Prostate gland (tissue), 2 donors: Measurements from ENCODE around the gene FAM217A. TPM values are rescaled to one million over a fixed set of nuclear protein-coding genes. Genes with fewer than 3 reads are reported as not detected.
"Not testable (repeated sequence)": the region's sequence is repeated elsewhere in the genome, so short reads cannot be mapped to it uniquely, and the experiment has no call there.

ENCODE experiments used
- DNase-seq: peaks from one replicate; pipeline ENCODE4 v3.0.0-alpha.2; 2019; ENCODE audit warnings: low spot score
- H3K27ac ChIP-seq, 2 donors: fragments of 200-600 bp; sonication (generic); 2 replicates each; pipeline ENCODE4 v1.5.1; 2017 to 2019
- H3K27me3 ChIP-seq: fragments of 200-600 bp; sonication (generic); replicated peaks from 2 replicates; pipeline ENCODE4 v1.5.1; 2019; ENCODE audit not compliant: insufficient read depth
- H3K36me3 ChIP-seq, 2 donors: fragments of 200-600 bp; sonication (generic); 1 replicate in 1 of 2; 2 replicates in 1 of 2; pipeline versions ENCODE4 v1.5.1 to v1.8.1; 2017 to 2019
- H3K4me1 ChIP-seq: fragments of 200-600 bp; sonication (generic); replicated peaks from 2 replicates; pipeline ENCODE4 v1.5.1; 2019
- H3K4me3 ChIP-seq, 2 donors: fragments of 200-600 bp; sonication (generic); 2 replicates each; pipeline ENCODE4 v1.5.1; 2017 to 2019
- H3K9me3 ChIP-seq: fragments of 200-600 bp; sonication (generic); 2 replicates; pipeline ENCODE4 v1.5.1; 2017
- POLR2A ChIP-seq: fragments of 450-650 bp; IDR thresholded peaks from one replicate; pipeline ENCODE4 v1.6.1; 2016; ENCODE audit warnings: antibody characterized with exemption, mild to moderate bottlenecking
- POLR2AphosphoS5 ChIP-seq: sonication (generic); formaldehyde crosslinking; IDR thresholded peaks from one replicate; pipeline ENCODE4 v1.6.1; 2017; ENCODE audit warnings: antibody characterized with exemption
- WGBS: methylation state at CpG from one replicate; pipeline ENCODE4 v1.1.5; 2018; 5-methylcytosine and 5-hydroxymethylcytosine counted together
- intact Hi-C: fragments of 100-400 bp; cut with DNase I; formaldehyde crosslinking; loops from one replicate; pipeline ENCODE4 v1.14.2; 2022
- total RNA-seq, 2 donors: library from RNA; depleted of rRNA; stranded (reverse); fragments of >200 nt; gene quantifications; one replicate each; pipeline ENCODE4 v1.1.0, GENCODE V29; 2016
- TF ChIP-seq, protein P1 (sequence below), 4 experiments: fragments of 200-600 bp in 2 of 4; fragments of 450-650 bp in 2 of 4; sonication (generic) in 2 of 4; IDR thresholded peaks; 1 replicate in 3 of 4; 2 replicates in 1 of 4; pipeline ENCODE4 v1.5.1; 2016 to 2019; ENCODE audit warnings: antibody characterized with exemption in 4 of 4, mild to moderate bottlenecking in 2 of 4, moderate library complexity in 2 of 4

The FAM217A gene
- total RNA-seq, 2 donors from 2014 or later, result 1.7 TPM; not detected in 1

- DNase-seq, result no peak
- Histone ChIP-seq H3K27ac (no peak overlapping the region), H3K27me3 (no peaks in the 10 kb centered on the region), H3K4me3 (no peak overlapping the region), H3K36me3 (no peaks in the 10 kb centered on the region), H3K4me1 (peaks cover 7% of the 10 kb centered on the region), H3K9me3 (no peaks in the 10 kb centered on the region)
- intact Hi-C loops, result no loop called here
- WGBS, result 52% methylated on average over 3 of the region's 3 CpGs
- TF ChIP-seq POLR2A, result no peak
- TF ChIP-seq, protein P1, sequence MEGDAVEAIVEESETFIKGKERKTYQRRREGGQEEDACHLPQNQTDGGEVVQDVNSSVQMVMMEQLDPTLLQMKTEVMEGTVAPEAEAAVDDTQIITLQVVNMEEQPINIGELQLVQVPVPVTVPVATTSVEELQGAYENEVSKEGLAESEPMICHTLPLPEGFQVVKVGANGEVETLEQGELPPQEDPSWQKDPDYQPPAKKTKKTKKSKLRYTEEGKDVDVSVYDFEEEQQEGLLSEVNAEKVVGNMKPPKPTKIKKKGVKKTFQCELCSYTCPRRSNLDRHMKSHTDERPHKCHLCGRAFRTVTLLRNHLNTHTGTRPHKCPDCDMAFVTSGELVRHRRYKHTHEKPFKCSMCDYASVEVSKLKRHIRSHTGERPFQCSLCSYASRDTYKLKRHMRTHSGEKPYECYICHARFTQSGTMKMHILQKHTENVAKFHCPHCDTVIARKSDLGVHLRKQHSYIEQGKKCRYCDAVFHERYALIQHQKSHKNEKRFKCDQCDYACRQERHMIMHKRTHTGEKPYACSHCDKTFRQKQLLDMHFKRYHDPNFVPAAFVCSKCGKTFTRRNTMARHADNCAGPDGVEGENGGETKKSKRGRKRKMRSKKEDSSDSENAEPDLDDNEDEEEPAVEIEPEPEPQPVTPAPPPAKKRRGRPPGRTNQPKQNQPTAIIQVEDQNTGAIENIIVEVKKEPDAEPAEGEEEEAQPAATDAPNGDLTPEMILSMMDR (IDR thresholded peaks at IDR 0.05), result no peak
- TF ChIP-seq POLR2AphosphoS5, result no peak
These were observed 22.4 kb upstream of the FAM217A start for GRCh38 chr6:4101298-4101697.

DNA sequence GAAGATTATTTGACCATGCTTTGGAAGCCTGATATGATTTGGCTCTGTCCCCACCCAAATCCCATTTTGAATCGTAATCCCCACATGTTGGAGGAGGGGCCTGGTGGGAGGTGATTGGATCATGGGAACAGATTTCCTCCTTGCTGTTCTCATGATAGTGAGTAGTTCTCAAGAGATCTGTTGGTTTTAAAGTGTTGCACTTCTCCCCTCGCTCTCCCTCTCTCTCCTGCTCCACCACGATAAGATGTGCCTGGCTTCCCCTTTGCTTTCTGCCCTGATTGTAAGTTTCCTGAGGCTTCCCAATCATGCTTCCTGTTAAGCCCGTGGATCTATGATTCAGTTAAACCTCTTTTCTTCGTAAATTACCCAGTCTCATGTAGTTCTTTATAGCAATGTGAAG lies 21.7 kb upstream of the FAM217A start:
- H3K4me1 ChIP-seq, result peaks cover 7% of the 10 kb centered on the region
- no peaks in the 10 kb centered on the region for H3K9me3 ChIP-seq
- H3K27ac ChIP-seq, result no peak overlapping the region
- H3K27me3 ChIP-seq, result no peaks in the 10 kb centered on the region
- no peaks in the 10 kb centered on the region for H3K36me3 ChIP-seq
- intact Hi-C loops, result no loop called here
- TF ChIP-seq POLR2A (no peak), POLR2AphosphoS5 (no peak)
- TF ChIP-seq, protein P1 (IDR thresholded peaks at IDR 0.05), result no peak
- no peak overlapping the region for H3K4me3 ChIP-seq
- 88% methylated on average over 5 of the region's 5 CpGs for WGBS
- no peak for DNase-seq

DNA sequence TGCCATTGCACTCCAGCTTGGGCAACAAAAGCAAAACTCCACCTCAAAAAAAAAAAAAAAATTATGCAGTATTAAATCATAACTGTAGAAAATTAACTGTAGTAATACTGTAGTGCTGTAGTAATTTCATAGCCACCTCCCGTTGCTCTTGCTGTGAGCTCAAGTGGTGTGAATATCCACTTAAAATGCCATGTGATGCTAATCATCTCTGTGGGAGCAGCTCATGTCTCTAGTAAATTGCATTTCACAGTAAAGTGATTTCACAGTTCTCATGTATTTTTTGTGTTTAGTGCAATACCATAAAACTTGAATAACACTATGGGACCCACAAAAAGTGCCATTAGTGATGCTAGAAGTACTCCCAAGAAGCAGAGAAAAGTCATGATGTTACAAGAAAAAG lies 14.4 kb upstream of the FAM217A start:
- Histone ChIP-seq H3K4me3 (no peak overlapping the region), H3K36me3 (no peaks in the 10 kb centered on the region), H3K27me3 (no peaks in the 10 kb centered on the region), H3K27ac (no peak overlapping the region), H3K9me3 (no peaks in the 10 kb centered on the region), H3K4me1 (no peaks in the 10 kb centered on the region)
- no peak for DNase-seq
- TF ChIP-seq, protein P1 (IDR thresholded peaks at IDR 0.05), result no peak
- TF ChIP-seq POLR2AphosphoS5 (no peak), POLR2A (no peak)
- WGBS, result 81% methylated on average over 1 of the region's 1 CpG
- intact Hi-C loops, result no loop called here

DNA sequence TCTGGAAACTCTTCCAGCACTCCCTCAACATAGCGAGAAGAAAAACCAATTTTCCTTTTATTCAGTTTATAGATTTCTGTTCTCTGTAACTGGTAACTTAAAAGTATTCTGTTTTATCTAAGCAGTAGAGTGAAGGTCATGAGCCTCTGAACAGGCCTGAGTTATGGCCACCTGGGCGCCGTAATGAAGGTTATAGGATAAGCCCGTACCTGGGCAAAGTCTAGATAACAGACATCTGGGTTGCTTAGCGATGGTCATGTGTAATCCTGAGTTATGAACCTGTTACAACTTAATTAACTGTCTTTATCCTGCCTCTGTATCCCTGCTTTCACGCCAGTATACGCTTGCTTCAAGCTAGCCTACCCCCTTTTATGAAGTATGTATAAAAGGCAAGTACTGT lies 13.0 kb upstream of the FAM217A start:
- H3K4me1 ChIP-seq, result no peaks in the 10 kb centered on the region
- intact Hi-C loops, result no loop called here
- TF ChIP-seq POLR2AphosphoS5, result no peak
- TF ChIP-seq, protein P1 (IDR thresholded peaks at IDR 0.05), result no peak
- no peak for TF ChIP-seq POLR2A
- WGBS, result 95% methylated on average over 7 of the region's 7 CpGs
- H3K4me3 ChIP-seq, result no peak overlapping the region
- H3K27ac ChIP-seq, result no peak overlapping the region
- no peaks in the 10 kb centered on the region for H3K27me3 ChIP-seq
- no peaks in the 10 kb centered on the region for H3K9me3 ChIP-seq
- no peaks in the 10 kb centered on the region for H3K36me3 ChIP-seq
- DNase-seq, result no peak

DNA sequence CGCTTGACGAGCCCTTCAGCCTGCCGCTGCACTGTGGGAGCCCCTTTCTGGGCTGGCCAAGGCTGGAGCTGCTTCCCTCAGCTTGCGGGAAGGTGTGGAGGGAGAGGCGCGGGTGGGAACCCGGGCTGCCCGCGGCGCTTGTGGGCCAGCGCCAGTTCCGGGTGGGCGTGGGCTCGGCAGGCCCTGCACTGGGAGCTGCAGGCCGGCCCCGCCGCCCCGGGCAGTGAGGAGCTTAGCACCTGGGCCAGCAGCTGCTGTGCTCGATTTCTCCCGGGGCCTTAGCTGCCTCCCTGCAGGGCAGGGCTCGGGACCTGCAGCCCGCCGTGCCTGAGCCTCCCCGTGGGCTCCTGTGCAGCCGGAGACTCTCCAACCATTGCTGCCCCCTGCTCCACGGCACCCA lies 11.1 kb upstream of the FAM217A start:
- H3K4me3 ChIP-seq, H3K4me1 ChIP-seq, H3K36me3 ChIP-seq, H3K9me3 ChIP-seq, intact Hi-C loops, DNase-seq, H3K27ac ChIP-seq, H3K27me3 ChIP-seq: not testable (repeated sequence)
- 94% methylated on average over 4 of the region's 26 CpGs for WGBS
